Breast epithelium (tissue), 3 donors: Measurements from ENCODE around the gene DNHD1.

ENCODE experiments used
- POLR2A ChIP-seq: fragments of 450-650 bp; IDR thresholded peaks from one replicate; pipeline ENCODE4 v1.6.1; 2016; ENCODE audit warnings: antibody characterized with exemption, mild to moderate bottlenecking, moderate library complexity
- POLR2AphosphoS5 ChIP-seq, 3 donors: sonication (generic); formaldehyde crosslinking; IDR thresholded peaks; one replicate each; pipeline ENCODE4 v1.6.1; 2017; ENCODE audit warnings: antibody characterized with exemption in 3 of 3
- TF ChIP-seq, protein P1 (sequence below), 3 donors: fragments of 450-650 bp; IDR thresholded peaks; one replicate each; pipeline ENCODE4 v1.5.1; 2016 to 2017; ENCODE audit warnings: antibody characterized with exemption in 3 of 3, mild to moderate bottlenecking in 3 of 3, moderate library complexity in 3 of 3

DNA sequence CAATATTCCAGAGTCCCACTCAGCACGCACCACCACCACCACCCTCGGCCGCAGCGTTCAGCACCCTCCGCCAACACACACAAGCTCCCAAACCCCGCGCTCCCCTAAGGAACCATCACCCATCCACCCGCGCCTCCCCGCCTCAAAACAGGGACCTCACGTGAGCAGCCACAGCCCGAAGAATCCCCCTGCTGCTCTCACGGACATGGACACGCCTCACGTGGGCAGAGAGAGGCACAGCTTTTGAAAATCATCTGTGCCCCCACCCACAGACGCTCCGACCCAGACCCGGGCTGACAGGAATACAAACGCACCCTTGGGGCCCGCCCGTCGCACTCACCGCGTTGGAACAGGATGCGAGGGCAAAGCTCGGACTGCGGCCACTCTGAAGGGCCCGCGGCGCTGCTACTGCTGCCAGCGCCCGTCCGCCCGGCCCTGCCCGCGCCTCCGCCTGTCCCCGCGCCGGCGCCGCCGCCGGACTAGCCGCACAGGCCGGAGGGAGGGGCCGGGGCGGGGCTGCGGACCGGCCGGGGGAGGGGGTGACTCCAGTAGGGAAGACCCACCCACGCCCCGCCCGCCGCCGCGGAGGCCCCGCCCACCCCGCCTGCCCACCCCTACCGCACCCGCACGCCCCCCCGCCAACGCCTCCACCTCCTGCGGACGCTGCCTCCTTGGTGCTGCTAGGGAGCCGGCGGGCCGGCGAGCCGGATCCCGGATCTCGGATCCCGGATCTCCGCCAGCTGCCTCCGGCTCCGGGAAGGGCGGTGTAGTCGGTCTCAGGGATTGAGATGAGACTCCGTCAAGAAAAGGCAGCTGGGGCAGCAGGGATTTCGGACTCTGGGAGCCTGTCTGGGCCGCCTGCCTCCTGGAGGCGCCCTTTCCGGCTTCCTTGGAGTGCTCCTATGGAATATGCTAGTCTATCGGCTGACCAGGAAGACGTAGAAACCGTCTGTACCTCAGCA, 23.3 kb upstream of the DNHD1 start, which contains the start of gene TRIM3:
- TF ChIP-seq, protein P1, sequence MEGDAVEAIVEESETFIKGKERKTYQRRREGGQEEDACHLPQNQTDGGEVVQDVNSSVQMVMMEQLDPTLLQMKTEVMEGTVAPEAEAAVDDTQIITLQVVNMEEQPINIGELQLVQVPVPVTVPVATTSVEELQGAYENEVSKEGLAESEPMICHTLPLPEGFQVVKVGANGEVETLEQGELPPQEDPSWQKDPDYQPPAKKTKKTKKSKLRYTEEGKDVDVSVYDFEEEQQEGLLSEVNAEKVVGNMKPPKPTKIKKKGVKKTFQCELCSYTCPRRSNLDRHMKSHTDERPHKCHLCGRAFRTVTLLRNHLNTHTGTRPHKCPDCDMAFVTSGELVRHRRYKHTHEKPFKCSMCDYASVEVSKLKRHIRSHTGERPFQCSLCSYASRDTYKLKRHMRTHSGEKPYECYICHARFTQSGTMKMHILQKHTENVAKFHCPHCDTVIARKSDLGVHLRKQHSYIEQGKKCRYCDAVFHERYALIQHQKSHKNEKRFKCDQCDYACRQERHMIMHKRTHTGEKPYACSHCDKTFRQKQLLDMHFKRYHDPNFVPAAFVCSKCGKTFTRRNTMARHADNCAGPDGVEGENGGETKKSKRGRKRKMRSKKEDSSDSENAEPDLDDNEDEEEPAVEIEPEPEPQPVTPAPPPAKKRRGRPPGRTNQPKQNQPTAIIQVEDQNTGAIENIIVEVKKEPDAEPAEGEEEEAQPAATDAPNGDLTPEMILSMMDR (IDR thresholded peaks at IDR 0.05), result no peak
- peak; percentile 48 for TF ChIP-seq POLR2A
- TF ChIP-seq POLR2AphosphoS5 (IDR thresholded peaks at IDR 0.05), result peak; percentile 23 to 63 (median 36)
